DMS 273 treated with DMSO at 0.1 percent for 48 hours (cell line): ENCODE measurements around the gene CEP295NL.
"Not testable (repeated sequence)": the region's sequence is repeated elsewhere in the genome, so short reads cannot be mapped to it uniquely, and the experiment has no call there.

ENCODE experiments used
- DNase-seq: peaks from one replicate; lab custom pipeline; 2025; lab: John Stamatoyannopoulos, UW

Gene CEP295NL

GRCh38 chr17:78905116-78905515 lies 2.1 kb upstream of the CEP295NL start:
- DNase-seq, result no peak

- no peak for DNase-seq
These were observed 1.4 kb upstream of the CEP295NL start for GRCh38 chr17:78904371-78904770.

GRCh38 chr17:78902231-78902630 lies 770 bp downstream of the CEP295NL start:
- not testable (repeated sequence) for DNase-seq

- DNase-seq, result no peak
These were observed 1.2 kb downstream of the CEP295NL start for GRCh38 chr17:78901806-78902205.

GRCh38 chr17:78900816-78901215 lies 2.2 kb downstream of the CEP295NL start:
- DNase-seq, result no peak

- DNase-seq, result no peak
These were observed 3.4 kb downstream of the CEP295NL start for GRCh38 chr17:78899361-78900260.

- DNase-seq, result no peak
These were observed 4.1 kb downstream of the CEP295NL start for GRCh38 chr17:78898947-78899346.

GRCh38 chr17:78898075-78898836 lies 4.7 kb downstream of the CEP295NL start:
- no peak for DNase-seq

GRCh38 chr17:78897664-78898047 lies 5.3 kb downstream of the CEP295NL start:
- DNase-seq, result no peak

- no peak for DNase-seq
These were observed 6.0 kb downstream of the CEP295NL start for GRCh38 chr17:78896834-78897663.

GRCh38 chr17:78896091-78896833 lies 6.7 kb downstream of the CEP295NL start:
- DNase-seq, result no peak

GRCh38 chr17:78895322-78895721 lies 7.7 kb downstream of the CEP295NL start:
- no peak for DNase-seq

- no peak for DNase-seq
These were observed 9.3 kb downstream of the CEP295NL start for GRCh38 chr17:78893684-78894083.

- DNase-seq, result no peak
These were observed 10.0 kb downstream of the CEP295NL start for GRCh38 chr17:78892936-78893379.

GRCh38 chr17:78892520-78892919 lies 10.5 kb downstream of the CEP295NL start:
- DNase-seq, result no peak

- DNase-seq, result no peak
These were observed 10.9 kb downstream of the CEP295NL start for GRCh38 chr17:78892062-78892456.

GRCh38 chr17:78891406-78892061 lies 11.5 kb downstream of the CEP295NL start:
- DNase-seq, result no peak

GRCh38 chr17:78890498-78890897 lies 12.5 kb downstream of the CEP295NL start:
- DNase-seq, result no peak

- DNase-seq, result not testable (repeated sequence)
These were observed 12.9 kb downstream of the CEP295NL start for GRCh38 chr17:78890096-78890495.

- DNase-seq, result no peak
These were observed 13.5 kb downstream of the CEP295NL start for GRCh38 chr17:78889531-78889930.
